Endothelial cell of umbilical vein (primary cell): Measurements from ENCODE around the gene MKNK1. TPM values are rescaled to one million over a fixed set of nuclear protein-coding genes. Genes with fewer than 3 reads are reported as not detected.

ENCODE experiments used
- BruUV-seq: library from RNA; stranded (reverse); fragments of 400-500 nt; replicated peaks from 2 replicates; lab custom pipeline; 2021; lab: Mats Ljungman, UMichigan
- CTCF ChIA-PET: fragments of 300-600, 350-600 bp; sonication (Branson Sonifier 250); formaldehyde crosslinking; loops from one replicate; lab custom pipeline; 2021; ENCODE audit warnings: antibody characterized with exemption, inconsistent platforms; lab: Charles Lee
- POLR2A ChIA-PET: fragments of 300-600, 350-600 bp; sonication (Branson Sonifier 250); formaldehyde crosslinking; loops from one replicate; lab custom pipeline; 2021; ENCODE audit warnings: antibody characterized with exemption, inconsistent platforms; lab: Charles Lee
- DNase-seq: peaks from one replicate; pipeline ENCODE4 v3.0.0-alpha.2; 2011; ENCODE audit warnings: low read depth, low spot score
- FAIRE-seq: peaks from 2 replicates; lab custom pipeline; 2011; peaks lifted over from hg19 to GRCh38; lab: Jason Lieb, UNC
- H2AFZ ChIP-seq: 2 replicates; pipeline ENCODE4 v1.6.0; 2012; ENCODE audit warnings: low read depth, low read length, control low read depth, inconsistent platforms
- H3K27ac ChIP-seq: 2 replicates; pipeline ENCODE4 v1.5.1; 2011; ENCODE audit warnings: low read depth, mild to moderate bottlenecking, control low read depth, low read length, moderate library complexity; ENCODE audit not compliant: insufficient read depth
- H3K27me3 ChIP-seq, 2 experiments: 2 replicates each; pipeline versions ENCODE4 v1.6.0 to v1.6.1; 2011; ENCODE audit warnings: low read length in 2 of 2, mixed read lengths in 1 of 2; ENCODE audit not compliant: control insufficient read depth in 2 of 2, insufficient read depth in 2 of 2
- H3K36me3 ChIP-seq, 2 experiments: 2 replicates in 1 of 2; 3 replicates in 1 of 2; pipeline ENCODE4 v1.5.1; 2011; ENCODE audit warnings: low read length in 2 of 2, mild to moderate bottlenecking in 1 of 2, moderate library complexity in 1 of 2; ENCODE audit not compliant: control insufficient read depth in 2 of 2, insufficient read depth in 2 of 2; ENCODE audit errors: extremely low read depth in 1 of 2
- H3K4me1 ChIP-seq: 3 replicates; pipeline ENCODE4 v1.5.1; 2011; ENCODE audit warnings: mild to moderate bottlenecking, low read length; ENCODE audit not compliant: control insufficient read depth, insufficient read depth; ENCODE audit errors: extremely low read depth
- H3K4me2 ChIP-seq: 2 replicates; pipeline ENCODE4 v1.6.1; 2011; ENCODE audit warnings: low read length, control low read depth, mixed read lengths; ENCODE audit not compliant: insufficient read depth
- H3K4me3 ChIP-seq, 3 experiments: fragments of 200-600 bp in 1 of 3; sonication (generic), shearing (Covaris generic) in 1 of 3; replicated peaks in 1 of 3; 2 replicates each; pipeline ENCODE4 v1.5.1; 2011 to 2016; ENCODE audit warnings: control low read depth in 3 of 3, low read length in 3 of 3, mild to moderate bottlenecking in 2 of 3, inconsistent platforms in 1 of 3, low read depth in 1 of 3, moderate library complexity in 1 of 3; ENCODE audit not compliant: insufficient read depth in 1 of 3
- H3K79me2 ChIP-seq: 2 replicates; pipeline ENCODE4 v1.6.0; 2012; ENCODE audit warnings: low read length, inconsistent platforms; ENCODE audit not compliant: control insufficient read depth, insufficient read depth
- H3K9ac ChIP-seq: replicated peaks from 2 replicates; pipeline ENCODE3; 2011; ENCODE audit warnings: low read length, control low read depth; ENCODE audit not compliant: insufficient read depth; ENCODE audit errors: extremely low read depth
- H3K9me1 ChIP-seq: replicated peaks from 3 replicates; pipeline ENCODE4 v1.6.0; 2011; ENCODE audit warnings: mild to moderate bottlenecking, low read length; ENCODE audit not compliant: control insufficient read depth, insufficient read depth; ENCODE audit errors: extremely low read depth
- H3K9me3 ChIP-seq: replicated peaks from 2 replicates; pipeline ENCODE4 v1.5.1; 2012; ENCODE audit warnings: low read length, inconsistent platforms; ENCODE audit not compliant: control insufficient read depth, insufficient read depth
- H4K20me1 ChIP-seq: replicated peaks from 2 replicates; pipeline ENCODE3; 2011; ENCODE audit warnings: mild to moderate bottlenecking, low read length; ENCODE audit not compliant: control insufficient read depth, insufficient read depth; ENCODE audit errors: extremely low read depth
- EZH2 ChIP-seq: IDR thresholded peaks from 2 replicates; pipeline ENCODE4 v1.6.1; 2012; ENCODE audit warnings: borderline replicate concordance, low read depth, mild to moderate bottlenecking, moderate library complexity, low read length, inconsistent platforms; ENCODE audit not compliant: severe bottlenecking
- FOS ChIP-seq: IDR thresholded peaks from 2 replicates; pipeline ENCODE4 v1.6.1; 2011; ENCODE audit warnings: mild to moderate bottlenecking, low read length, moderate library complexity, borderline replicate concordance; ENCODE audit not compliant: insufficient read depth
- GATA2 ChIP-seq: IDR thresholded peaks from 2 replicates; pipeline ENCODE4 v1.7.0; 2011; ENCODE audit warnings: low read depth, mild to moderate bottlenecking, moderate library complexity, mixed read lengths, low read length; ENCODE audit not compliant: insufficient read length, insufficient read depth
- JUN ChIP-seq: IDR thresholded peaks from 2 replicates; pipeline ENCODE4 v1.6.1; 2011; ENCODE audit warnings: borderline replicate concordance, low read depth; ENCODE audit not compliant: insufficient read length, insufficient read depth
- MYC ChIP-seq: IDR thresholded peaks from one replicate; pipeline ENCODE4 v1.6.1; 2011; ENCODE audit warnings: mild to moderate bottlenecking, low read depth, low read length
- POLR2A ChIP-seq: IDR thresholded peaks from 2 replicates; pipeline ENCODE4 v1.6.1; 2012; ENCODE audit warnings: low read depth, mild to moderate bottlenecking, control low read depth, low read length
- POLR2AphosphoS5 ChIP-seq: IDR thresholded peaks from 2 replicates; pipeline ENCODE4 v1.6.1; 2012; ENCODE audit warnings: low read depth, mild to moderate bottlenecking, control low read depth, low read length, moderate library complexity; ENCODE audit not compliant: insufficient read depth
- dilution Hi-C: fragments of 300-500 bp; cut with MboI; formaldehyde crosslinking; loops from one replicate; pipeline ENCODE4 v1.15.0; 2019; ENCODE audit warnings: low sequenced_read_pairs; ENCODE audit not compliant: extremely low pct_ligation_motif_present
- intact Hi-C: fragments of 100-400 bp; cut with micrococcal nuclease; formaldehyde crosslinking; loops from one replicate; pipeline ENCODE4 v1.10.0; 2022
- polyA plus RNA-seq, 4 experiments: library from polyadenylated mRNA; depleted of rRNA in 3 of 4; stranded (reverse) in 3 of 4; unstranded in 1 of 4; fragments of >200 nt; gene quantifications; 2 replicates each; pipeline versions ENCODE4 v1.2.1 to v1.2.3, GENCODE V29; 2011 to 2012; ENCODE audit warnings: missing spikeins in 1 of 4
- total RNA-seq: library from RNA; stranded (reverse); gene quantifications from 2 replicates; pipeline ENCODE4 v1.2.3, GENCODE V29; 2021
- TF ChIP-seq, protein P1 (sequence below): IDR thresholded peaks from 2 replicates; pipeline ENCODE4 v1.6.1; 2011; ENCODE audit not compliant: insufficient read depth, insufficient read length
- TF ChIP-seq, protein P2 (sequence below), 2 donors: IDR thresholded peaks; 1 replicate in 1 of 2; 2 replicates in 1 of 2; pipeline ENCODE4 v1.5.1; 2011; ENCODE audit warnings: low read length in 2 of 2, mild to moderate bottlenecking in 2 of 2, moderate library complexity in 2 of 2, control low read depth in 1 of 2, inconsistent platforms in 1 of 2, low read depth in 1 of 2; ENCODE audit not compliant: insufficient read depth in 1 of 2; ENCODE audit errors: extremely low read depth in 1 of 2

The MKNK1 gene
- total and polyA plus RNA-seq, 2 donors (not counting 3 experiments of a cell fraction or from before 2014, with no cell fraction given): 32.9 to 42.6 TPM

DNA sequence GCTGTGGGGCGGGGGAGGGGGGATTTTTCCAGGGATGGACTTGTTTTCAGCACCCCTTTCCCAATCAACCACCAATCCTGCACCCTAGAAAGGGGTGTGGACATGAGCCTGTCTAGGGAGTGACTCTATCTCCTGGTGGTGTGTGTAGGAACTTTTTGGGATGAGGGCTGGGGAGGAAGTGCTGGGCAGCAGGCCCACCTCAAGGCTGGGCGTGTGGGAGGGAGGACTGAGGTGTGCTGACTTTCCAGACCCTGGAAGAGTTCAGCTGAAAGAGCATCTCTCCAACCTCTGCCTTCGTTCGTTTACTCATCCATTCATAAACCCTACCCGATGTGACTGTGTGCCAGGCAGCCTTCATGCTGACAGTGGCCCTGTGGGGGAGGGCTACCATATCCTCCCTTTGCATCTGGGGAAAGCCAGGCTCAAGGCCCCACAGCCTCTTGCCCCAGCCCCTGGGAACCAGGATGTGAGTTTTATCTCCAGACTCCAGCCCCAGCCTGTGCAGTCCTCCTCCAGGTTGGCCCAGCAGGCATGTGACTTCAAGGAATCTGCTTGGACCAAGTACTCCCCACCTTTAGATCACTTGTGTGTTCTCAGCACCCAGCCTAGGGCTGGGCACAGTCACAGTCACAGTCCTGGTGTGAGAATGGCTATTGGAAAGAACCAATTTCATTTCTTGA is 59.4 kb downstream of the MKNK1 start:
- no peaks in the 10 kb centered on the region for H3K4me1 ChIP-seq
- CTCF ChIA-PET: interaction anchor here (0.9 to 1.5 kb wide), 3 partner anchors 10 to 98 kb away, joined by 3 to 7 read pairs (median 4); no protein-coding TSS in a partner anchor
- H3K9ac ChIP-seq: no peak overlapping the region
- H3K9me1 ChIP-seq: no peaks in the 10 kb centered on the region
- H3K27ac ChIP-seq: no peak overlapping the region
- H3K36me3 ChIP-seq: no peaks in the 10 kb centered on the region
- FAIRE-seq (no peak), DNase-seq (no peak)
- dilution Hi-C loops: no loop called here
- no peak overlapping the region for H3K4me2 ChIP-seq
- no peaks in the 10 kb centered on the region for H4K20me1 ChIP-seq
- H3K4me3 ChIP-seq: no peak overlapping the region
- intact Hi-C loops: no loop called here
- TF ChIP-seq JUN: no peak
- TF ChIP-seq, protein P1, sequence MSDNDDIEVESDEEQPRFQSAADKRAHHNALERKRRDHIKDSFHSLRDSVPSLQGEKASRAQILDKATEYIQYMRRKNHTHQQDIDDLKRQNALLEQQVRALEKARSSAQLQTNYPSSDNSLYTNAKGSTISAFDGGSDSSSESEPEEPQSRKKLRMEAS: no peak
- TF ChIP-seq, protein P2, sequence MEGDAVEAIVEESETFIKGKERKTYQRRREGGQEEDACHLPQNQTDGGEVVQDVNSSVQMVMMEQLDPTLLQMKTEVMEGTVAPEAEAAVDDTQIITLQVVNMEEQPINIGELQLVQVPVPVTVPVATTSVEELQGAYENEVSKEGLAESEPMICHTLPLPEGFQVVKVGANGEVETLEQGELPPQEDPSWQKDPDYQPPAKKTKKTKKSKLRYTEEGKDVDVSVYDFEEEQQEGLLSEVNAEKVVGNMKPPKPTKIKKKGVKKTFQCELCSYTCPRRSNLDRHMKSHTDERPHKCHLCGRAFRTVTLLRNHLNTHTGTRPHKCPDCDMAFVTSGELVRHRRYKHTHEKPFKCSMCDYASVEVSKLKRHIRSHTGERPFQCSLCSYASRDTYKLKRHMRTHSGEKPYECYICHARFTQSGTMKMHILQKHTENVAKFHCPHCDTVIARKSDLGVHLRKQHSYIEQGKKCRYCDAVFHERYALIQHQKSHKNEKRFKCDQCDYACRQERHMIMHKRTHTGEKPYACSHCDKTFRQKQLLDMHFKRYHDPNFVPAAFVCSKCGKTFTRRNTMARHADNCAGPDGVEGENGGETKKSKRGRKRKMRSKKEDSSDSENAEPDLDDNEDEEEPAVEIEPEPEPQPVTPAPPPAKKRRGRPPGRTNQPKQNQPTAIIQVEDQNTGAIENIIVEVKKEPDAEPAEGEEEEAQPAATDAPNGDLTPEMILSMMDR (IDR thresholded peaks at IDR 0.05; ENCODE audit: extremely low read depth in 1 of 2, insufficient read depth in 1 of 2, low read depth in 1 of 2, low read length in 2 of 2): no peak
- TF ChIP-seq MYC: no peak
- TF ChIP-seq POLR2A: no peak
- no peak for TF ChIP-seq POLR2AphosphoS5
- no peak for TF ChIP-seq GATA2
- no peak for TF ChIP-seq EZH2
- TF ChIP-seq FOS: no peak
- H3K79me2 ChIP-seq: no peaks in the 10 kb centered on the region
- no peaks in the 10 kb centered on the region for H3K9me3 ChIP-seq
- POLR2A ChIA-PET: no interaction called here
- H2AFZ ChIP-seq: no peak overlapping the region
- peaks cover 44 to 52% of the 10 kb centered on the region in 2 experiments for H3K27me3 ChIP-seq
- no TSS peak for BruUV-seq
